K562 (cell line): ENCODE data around the gene MPV17L2. TPM values are rescaled to one million over a fixed set of nuclear protein-coding genes. Genes with fewer than 3 reads are reported as not detected.
A peak's percentile ranks its signal among the peaks of the same experiment; 100 is the strongest.

Experiments
- ATAC-seq: fragments of 200-7000 bp; cut with Tn5 transposase; 3 replicates; pipeline ENCODE4 v1.9.1; 2020; ENCODE audit warnings: moderate library complexity
- Bru-seq: library from RNA; stranded (reverse); fragments of 400-500 nt; gene quantifications from one replicate; lab custom pipeline; 2021; lab: Mats Ljungman, UMichigan
- BruChase-seq, 2 experiments: library from RNA; stranded (reverse); fragments of 400-500 nt; gene quantifications; one replicate each; lab custom pipeline; 2021; lab: Mats Ljungman, UMichigan
- BruUV-seq: library from RNA; stranded (reverse); fragments of 400-500 nt; replicated peaks from 2 replicates; lab custom pipeline; 2021; lab: Mats Ljungman, UMichigan
- CTCF ChIA-PET: fragments of 300-600 bp; formaldehyde crosslinking; extraction: SDS; loops from one replicate; lab custom pipeline; 2021; ENCODE audit warnings: low intra/inter-chr PET ratio; lab: Yijun Ruan, JAX
- POLR2A ChIA-PET: fragments of 300-600, 350-650 bp; sonication (Branson Sonifier 250); formaldehyde crosslinking; extraction: SDS; loops from one replicate; lab custom pipeline; 2021; ENCODE audit warnings: antibody characterized with exemption, inconsistent platforms; lab: Yijun Ruan, JAX
- DNase-seq, 4 experiments: peaks; one replicate each; pipeline versions ENCODE4 v3.0.0 to v3.0.0-alpha.2; 2011 to 2018; ENCODE audit warnings: low spot score in 3 of 4, mixed read lengths in 3 of 4; ENCODE audit errors: extremely low read depth in 1 of 4
- FAIRE-seq: peaks from 2 replicates; lab custom pipeline; 2011; peaks lifted over from hg19 to GRCh38; lab: Jason Lieb, UNC
- H2AFZ ChIP-seq: 2 replicates; pipeline ENCODE4 v1.6.0; 2011; ENCODE audit warnings: low read depth, low read length, control low read depth, inconsistent platforms
- H3K27ac ChIP-seq: fragments of 200-600 bp; 3 replicates; pipeline ENCODE4 v1.8.0; 2011; ENCODE audit warnings: low read depth, mild to moderate bottlenecking, control low read depth, inconsistent platforms, low read length, moderate library complexity, mixed read lengths; ENCODE audit errors: extremely low read depth
- H3K27me3 ChIP-seq, 2 experiments: fragments of 300-600 bp in 1 of 2; 2 replicates in 1 of 2; 3 replicates in 1 of 2; pipeline versions ENCODE4 v1.6.0 to v1.8.0; 2011; ENCODE audit warnings: inconsistent platforms in 2 of 2, low read length in 2 of 2, mild to moderate bottlenecking in 1 of 2, mixed read lengths in 1 of 2, moderate library complexity in 1 of 2; ENCODE audit not compliant: control insufficient read depth in 2 of 2, insufficient read depth in 2 of 2
- H3K36me3 ChIP-seq: fragments of 300-600 bp; 3 replicates; pipeline ENCODE4 v1.8.0; 2011; ENCODE audit warnings: mild to moderate bottlenecking, low read length, inconsistent platforms; ENCODE audit not compliant: control insufficient read depth, insufficient read depth
- H3K4me1 ChIP-seq, 2 experiments: fragments of 200-600 bp in 1 of 2; replicated peaks in 1 of 2; 2 replicates in 1 of 2; 3 replicates in 1 of 2; pipeline versions ENCODE4 v1.5.1 to v1.8.0; 2011; ENCODE audit warnings: inconsistent platforms in 2 of 2, low read length in 2 of 2, mild to moderate bottlenecking in 1 of 2, mixed read lengths in 1 of 2, moderate library complexity in 1 of 2; ENCODE audit not compliant: control insufficient read depth in 2 of 2, insufficient read depth in 2 of 2
- H3K4me2 ChIP-seq: 2 replicates; pipeline ENCODE4 v1.6.1; 2011; ENCODE audit warnings: low read length, control low read depth, inconsistent platforms, mixed read lengths; ENCODE audit not compliant: insufficient read depth
- H3K4me3 ChIP-seq: fragments of 200-600 bp; sonication (generic), shearing (Covaris generic); 2 replicates; pipeline ENCODE4 v1.5.1; 2016; ENCODE audit warnings: control low read depth, inconsistent platforms
- H3K79me2 ChIP-seq: fragments of 200-600 bp; 3 replicates; pipeline ENCODE4 v1.8.0; 2011; ENCODE audit warnings: low read length, inconsistent platforms; ENCODE audit not compliant: control insufficient read depth, insufficient read depth
- H3K9ac ChIP-seq, 2 experiments: 2 replicates each; pipeline versions ENCODE4 v1.6.0 to v1.6.1; 2011; ENCODE audit warnings: low read depth in 2 of 2, low read length in 2 of 2, control low read depth in 1 of 2, inconsistent platforms in 1 of 2, mild to moderate bottlenecking in 1 of 2, mixed read lengths in 1 of 2; ENCODE audit not compliant: insufficient read depth in 1 of 2
- H3K9me1 ChIP-seq: one replicate; pipeline ENCODE4 v1.6.0; 2011; ENCODE audit warnings: inconsistent platforms, mild to moderate bottlenecking, low read length, moderate library complexity; ENCODE audit not compliant: control insufficient read depth, insufficient read depth
- H3K9me3 ChIP-seq: replicated peaks from 2 replicates; pipeline ENCODE4 v1.5.1; 2011; ENCODE audit warnings: low read depth, low read length, inconsistent platforms; ENCODE audit not compliant: control insufficient read depth, insufficient read depth
- H4K20me1 ChIP-seq: replicated peaks from 2 replicates; pipeline ENCODE4 v1.6.1; 2011; ENCODE audit warnings: low read length, inconsistent platforms, mixed read lengths; ENCODE audit not compliant: control insufficient read depth, insufficient read depth
- HDAC8 ChIP-seq: fragments of 450-650 bp; IDR thresholded peaks from 2 replicates; pipeline ENCODE4 v1.6.1; 2016; ENCODE audit warnings: mild to moderate bottlenecking, missing genetic modification characterization, moderate library complexity, missing compliant biosample characterization
- MTA3 ChIP-seq: fragments of 450-650 bp; formaldehyde crosslinking; IDR thresholded peaks from 2 replicates; pipeline ENCODE4 v1.6.1; 2017; ENCODE audit warnings: mild to moderate bottlenecking, borderline replicate concordance
- NR2C2 ChIP-seq, 2 experiments: fragments of 200-800 bp in 1 of 2; sonication (Bioruptor generic) in 1 of 2; sonication (generic) in 1 of 2; formaldehyde crosslinking in 1 of 2; IDR thresholded peaks; 2 replicates each; pipeline versions ENCODE4 v1.6.1 to v1.8.0; 2016 to 2022; ENCODE audit warnings: mild to moderate bottlenecking in 1 of 2, missing compliant biosample characterization in 1 of 2, missing genetic modification characterization in 1 of 2, missing genetic modification reagents in 1 of 2
- POLR2G ChIP-seq: fragments of 200-400 bp; formaldehyde crosslinking; IDR thresholded peaks from 2 replicates; pipeline ENCODE4 v1.6.1; 2017; ENCODE audit warnings: low read depth, mild to moderate bottlenecking, antibody characterized with exemption, low read length, moderate library complexity
- SIN3B ChIP-seq: fragments of 450-650 bp; IDR thresholded peaks from 2 replicates; pipeline ENCODE4 v1.6.1; 2017; ENCODE audit warnings: low read depth, mild to moderate bottlenecking, moderate library complexity
- SP1 ChIP-seq: sonication (generic); formaldehyde crosslinking; IDR thresholded peaks from 2 replicates; pipeline ENCODE4 v1.8.1; 2022; ENCODE audit warnings: mild to moderate bottlenecking, missing genetic modification reagents
- TAF1 ChIP-seq: IDR thresholded peaks from 2 replicates; pipeline ENCODE4 v1.6.1; 2011; ENCODE audit warnings: mild to moderate bottlenecking, low read length, moderate library complexity; ENCODE audit not compliant: insufficient read depth, control insufficient read depth, severe bottlenecking; ENCODE audit errors: extremely low read depth
- WGBS: fragments of 100-300 bp; shearing (Covaris generic); methylation state at CpG from one replicate; pipeline ENCODE4 v1.1.6; 2016; ENCODE audit warnings: low coverage, mixed read lengths; ENCODE audit not compliant: insufficient coverage; ENCODE audit errors: missing lambda C conversion rate; 5-methylcytosine and 5-hydroxymethylcytosine counted together
- in situ Hi-C: fragments of 300-500 bp; cut with MboI; formaldehyde crosslinking; loops from 4 replicates; pipeline ENCODE4 v1.15.0; 2018; ENCODE audit warnings: inconsistent platforms, mixed read lengths
- intact Hi-C: fragments of 100-400 bp; cut with micrococcal nuclease; formaldehyde crosslinking; loops from 2 replicates; pipeline ENCODE4 v1.14.2; 2022
- long read RNA-seq, 3 experiments: library from polyadenylated mRNA in 2 of 3; library from RNA in 1 of 3; unstranded in 2 of 3; stranded (forward) in 1 of 3; transcript quantifications; one replicate each; pipeline ENCODE4 v2.0.0, GENCODE V29; 2019 to 2022
- polyA minus RNA-seq, 3 experiments: library from RNA; depleted of rRNA, polyadenylated mRNA; stranded (reverse); fragments of >200 nt; gene quantifications; 2 replicates each; pipeline ENCODE4 v1.2.3, GENCODE V29; 2011
- polyA plus RNA-seq, 8 experiments: library from polyadenylated mRNA; depleted of rRNA in 4 of 8; stranded (reverse) in 5 of 8; unstranded in 3 of 8; fragments of >200 nt; fragmentation: Nextera tagmentation in 2 of 8; fragmentation: Illumina TruSeq in 1 of 8; extraction: Ambion mirVana in 2 of 8; extraction: Trizol in 1 of 8; gene quantifications; 2 replicates each; pipeline versions ENCODE4 v1.2.1 to v1.2.3, GENCODE V29; 2011 to 2014; ENCODE audit warnings: inconsistent platforms in 1 of 8, missing spikeins in 1 of 8
- total RNA-seq, 7 experiments: library from RNA; depleted of rRNA in 6 of 7; stranded (reverse); fragments of >200 nt in 6 of 7; fragmentation: Illumina TruSeq in 2 of 7; extraction: Trizol in 2 of 7; gene quantifications; 2 replicates each; pipeline versions ENCODE4 v1.2.1 to v1.2.3, GENCODE V29; 2011 to 2021; ENCODE audit warnings: low replicate concordance in 1 of 7
- TF ChIP-seq, protein P1 (sequence below): fragments of 250-450 bp; sonication (Bioruptor Pico); IDR thresholded peaks from 2 replicates; pipeline ENCODE4 v1.8.0; 2022; ENCODE audit warnings: moderate library complexity, mild to moderate bottlenecking, inconsistent platforms
- TF ChIP-seq, protein P2 (sequence below): sonication (generic); formaldehyde crosslinking; IDR thresholded peaks from 2 replicates; pipeline ENCODE4 v1.4.0; 2020; ENCODE audit warnings: mild to moderate bottlenecking, missing genetic modification reagents

MPV17L2 gene
- total RNA-seq (2011; cell fraction: chromatin; rRNA removed; ENCODE audit: low replicate concordance): 8.8 and 30.9 TPM in 2 replicates
- total RNA-seq (2011; cell fraction: nucleolus; rRNA removed): 42.9 and 46.5 TPM in 2 replicates
- 23.2 and 24.7 TPM in 2 replicates for total RNA-seq (2011; cell fraction: nucleoplasm; rRNA removed)
- total RNA-seq (2014; rRNA removed) (37.8 and 54.6 TPM in 2 replicates), total RNA-seq (2014; rRNA removed; fragmentation: Illumina TruSeq; extraction: Trizol) (11.7 and 21.1 TPM in 2 replicates), total RNA-seq (2015; rRNA removed; fragmentation: Illumina TruSeq; extraction: Trizol) (27.8 and 28.5 TPM in 2 replicates), total RNA-seq (2021) (31.7 and 33.8 TPM in 2 replicates), polyA plus RNA-seq (2011; rRNA removed) (28.4 and 49.3 TPM in 2 replicates), polyA plus RNA-seq (2014; fragmentation: Illumina TruSeq; extraction: Trizol) (60.2 and 60.9 TPM in 2 replicates), polyA plus RNA-seq (2014; fragmentation: Nextera tagmentation; extraction: Ambion mirVana) (10 to 100 TPM; 10.6 to 11.0 TPM), polyA plus RNA-seq (2014; rRNA removed) (60.0 and 67.1 TPM in 2 replicates), polyA minus RNA-seq (2011; rRNA and poly(A)+ RNA removed) (14.7 and 21.0 TPM in 2 replicates), Bru-seq, nascent RNA (percentile 75 among the genes with signal in this experiment), BruChase-seq, experiment 1, labeled RNA remaining after a 2-hour chase (percentile 64 among the genes with signal in this experiment), BruChase-seq, experiment 2, labeled RNA remaining after a 6-hour chase (percentile 69 among the genes with signal in this experiment)
- 61.2 and 112 TPM in 2 replicates for polyA plus RNA-seq (2011; cell fraction: cytosol; rRNA removed)
- polyA plus RNA-seq (2011; cell fraction: nucleus; rRNA removed): 20.0 and 27.3 TPM in 2 replicates
- polyA plus RNA-seq (2012): 30.6 and 34.2 TPM in 2 replicates
- polyA minus RNA-seq (2011; cell fraction: cytosol; rRNA and poly(A)+ RNA removed): 13.2 and 21.0 TPM in 2 replicates
- polyA minus RNA-seq (2011; cell fraction: nucleus; rRNA and poly(A)+ RNA removed): 10.2 and 11.6 TPM in 2 replicates
- long read RNA-seq, experiment 1, transcript MPV17L2-204 (5 exons, 1,408 nt): major isoform, 101 of 139 reads
- long read RNA-seq, experiment 1, partial matches to known transcripts: 30 of 139 reads
- long read RNA-seq, experiment 1, other reads (novel, unspliced or antisense): 6 of 139 reads
- long read RNA-seq, experiment 2, transcript MPV17L2-204 (5 exons, 1,408 nt): major isoform, 59 of 76 reads
- long read RNA-seq, experiment 2, partial matches to known transcripts: 1 of 76 reads
- long read RNA-seq, experiment 2, other reads (novel, unspliced or antisense): 15 of 76 reads
- long read RNA-seq, experiment 3, transcript MPV17L2-204 (5 exons, 1,408 nt): major isoform, 84 of 88 reads
- long read RNA-seq, experiment 3, partial matches to known transcripts: 3 of 88 reads
- long read RNA-seq, experiment 3, other reads (novel, unspliced or antisense): 1 of 88 reads

DNA sequence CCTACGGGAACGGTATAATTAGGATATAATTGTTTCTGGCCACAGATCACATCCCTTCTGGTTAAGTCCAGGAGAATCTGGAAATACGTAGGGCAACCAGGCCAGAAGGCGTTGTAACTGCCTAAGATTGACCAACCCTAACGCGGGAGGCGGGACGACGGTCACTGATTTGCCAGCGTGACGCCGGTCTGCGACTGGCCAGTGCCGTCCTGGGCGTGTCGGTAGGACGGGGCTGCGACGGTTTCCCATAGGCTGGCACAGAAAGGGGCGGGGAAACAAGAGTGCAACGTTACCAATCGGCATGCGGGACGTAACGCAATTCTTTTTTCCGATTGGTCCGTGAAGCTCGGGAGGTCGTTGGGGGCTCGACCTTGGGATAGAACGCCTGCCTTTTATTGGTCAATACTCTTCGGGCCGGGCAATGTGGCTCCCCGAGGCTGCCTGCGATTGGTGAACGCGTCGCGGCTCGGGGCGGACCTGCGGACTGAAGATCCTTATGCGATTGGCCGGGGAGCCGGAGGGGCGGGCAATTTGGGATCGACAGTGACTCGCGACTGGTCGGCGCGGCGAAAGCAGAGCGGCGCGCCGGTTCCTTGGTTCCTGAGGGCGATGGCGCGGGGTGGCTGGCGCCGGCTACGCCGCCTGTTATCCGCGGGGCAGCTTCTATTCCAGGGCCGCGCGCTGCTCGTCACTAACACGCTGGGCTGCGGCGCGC, at the start of gene MPV17L2:
TSS of gene MPV17L2 (plus strand) at position 546 of the 715 bp plus-strand sequence. CDS start at position 610, 64 bp downstream.
- no TSS peak for BruUV-seq
- no peaks in the 10 kb centered on the region for H3K9me3 ChIP-seq
- H2AFZ ChIP-seq: peak within 1 kb of the TSS; percentile 88
- peak within 1 kb of the TSS; percentile 94 for H3K4me2 ChIP-seq
- H3K79me2 ChIP-seq: peaks cover 18% of the 10 kb centered on the region
- peak within 1 kb of the TSS; percentile 80 for H3K27ac ChIP-seq
- H3K4me1 ChIP-seq: peaks cover 17 to 46% of the 10 kb centered on the region in 2 experiments; a peak in 4 of 5 replicates
- POLR2A ChIA-PET: interaction anchor here (0.6 to 2.3 kb wide), 17 partner anchors 9 to 292 kb away, joined by 3 to 11 read pairs (median 4); partner anchors contain the start of gene JUND
- no peaks in the 10 kb centered on the region for H3K9me1 ChIP-seq
- FAIRE-seq (peak; percentile 100), DNase-seq (peak; percentile 89 to 100 (median 94)), ATAC-seq (peak; percentile 93)
- whole genome bisulfite sequencing: under 1% methylated on average over 65 of the region's 74 CpGs
- peak within 1 kb of the TSS; percentile 89 for H3K4me3 ChIP-seq
- peak within 1 kb of the TSS; percentile 69 to 96 for H3K9ac ChIP-seq
- in situ Hi-C loops (no loop called here), intact Hi-C loops (loop anchor here (1.0 kb wide), 1 partner anchor 130 kb away; the partner anchor contains the start of gene LSM4)
- CTCF ChIA-PET: interaction anchor here (0.6 to 1.3 kb wide), 3 partner anchors 59 to 226 kb away, joined by 3 read pairs; partner anchors contain the start of gene SSBP4
- no peaks in the 10 kb centered on the region for H3K27me3 ChIP-seq
- peaks cover 6% of the 10 kb centered on the region; the same call in 1 of the 2 replicates for H4K20me1 ChIP-seq
- peaks cover 26% of the 10 kb centered on the region; the same call in 2 of the 3 replicates for H3K36me3 ChIP-seq
- TF ChIP-seq, protein P1, sequence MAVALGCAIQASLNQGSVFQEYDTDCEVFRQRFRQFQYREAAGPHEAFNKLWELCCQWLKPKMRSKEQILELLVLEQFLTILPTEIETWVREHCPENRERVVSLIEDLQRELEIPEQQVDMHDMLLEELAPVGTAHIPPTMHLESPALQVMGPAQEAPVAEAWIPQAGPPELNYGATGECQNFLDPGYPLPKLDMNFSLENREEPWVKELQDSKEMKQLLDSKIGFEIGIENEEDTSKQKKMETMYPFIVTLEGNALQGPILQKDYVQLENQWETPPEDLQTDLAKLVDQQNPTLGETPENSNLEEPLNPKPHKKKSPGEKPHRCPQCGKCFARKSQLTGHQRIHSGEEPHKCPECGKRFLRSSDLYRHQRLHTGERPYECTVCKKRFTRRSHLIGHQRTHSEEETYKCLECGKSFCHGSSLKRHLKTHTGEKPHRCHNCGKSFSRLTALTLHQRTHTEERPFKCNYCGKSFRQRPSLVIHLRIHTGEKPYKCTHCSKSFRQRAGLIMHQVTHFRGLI: peak; percentile 79; the same call in 1 of the 2 replicates
- TF ChIP-seq MTA3: peak; percentile 85; the same call in 1 of the 2 replicates
- TF ChIP-seq SIN3B: peak; percentile 83; the same call in 1 of the 2 replicates
- peak; percentile 99 for TF ChIP-seq SP1 (CRISPR knock-in tag)
- TF ChIP-seq NR2C2 (CRISPR knock-in tag; IDR thresholded peaks at IDR 0.05): no peak
- TF ChIP-seq NR2C2 (tag; IDR thresholded peaks at IDR 0.05): no peak
- peak; percentile 62 for TF ChIP-seq TAF1
- TF ChIP-seq HDAC8: no peak
- TF ChIP-seq POLR2G: peak; percentile 95
- TF ChIP-seq, protein P2, sequence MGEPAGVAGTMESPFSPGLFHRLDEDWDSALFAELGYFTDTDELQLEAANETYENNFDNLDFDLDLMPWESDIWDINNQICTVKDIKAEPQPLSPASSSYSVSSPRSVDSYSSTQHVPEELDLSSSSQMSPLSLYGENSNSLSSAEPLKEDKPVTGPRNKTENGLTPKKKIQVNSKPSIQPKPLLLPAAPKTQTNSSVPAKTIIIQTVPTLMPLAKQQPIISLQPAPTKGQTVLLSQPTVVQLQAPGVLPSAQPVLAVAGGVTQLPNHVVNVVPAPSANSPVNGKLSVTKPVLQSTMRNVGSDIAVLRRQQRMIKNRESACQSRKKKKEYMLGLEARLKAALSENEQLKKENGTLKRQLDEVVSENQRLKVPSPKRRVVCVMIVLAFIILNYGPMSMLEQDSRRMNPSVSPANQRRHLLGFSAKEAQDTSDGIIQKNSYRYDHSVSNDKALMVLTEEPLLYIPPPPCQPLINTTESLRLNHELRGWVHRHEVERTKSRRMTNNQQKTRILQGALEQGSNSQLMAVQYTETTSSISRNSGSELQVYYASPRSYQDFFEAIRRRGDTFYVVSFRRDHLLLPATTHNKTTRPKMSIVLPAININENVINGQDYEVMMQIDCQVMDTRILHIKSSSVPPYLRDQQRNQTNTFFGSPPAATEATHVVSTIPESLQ (CRISPR knock-in tag): no peak
